SK-N-SH treated with all-trans-retinoic acid at 6 μM for 48 hours (cell line): ENCODE data around the gene SAYSD1.

ENCODE experiments used
- ATAC-seq: fragments of 200-7000 bp; cut with Tn5 transposase; 3 replicates; pipeline ENCODE4 v1.9.1; 2020; ENCODE audit warnings: mild to moderate bottlenecking, moderate library complexity
- ARNTL ChIP-seq: fragments of 450-650 bp; formaldehyde crosslinking; IDR thresholded peaks from 2 replicates; pipeline ENCODE4 v1.5.0; 2020; ENCODE audit warnings: low read depth, mild to moderate bottlenecking, moderate library complexity, borderline replicate concordance
- BACH2 ChIP-seq: fragments of 250-450 bp; sonication (Bioruptor Pico); IDR thresholded peaks from 2 replicates; pipeline ENCODE4 v1.9.0; 2021; ENCODE audit warnings: mild to moderate bottlenecking, borderline replicate concordance
- CSDC2 ChIP-seq: fragments of 250-450 bp; sonication (Bioruptor Pico); IDR thresholded peaks from 2 replicates; pipeline ENCODE4 v1.5.0; 2020; ENCODE audit warnings: mild to moderate bottlenecking, moderate library complexity
- ESRRG ChIP-seq: fragments of 250-450 bp; sonication (Bioruptor Pico); IDR thresholded peaks from 2 replicates; pipeline ENCODE4 v1.6.1; 2021; ENCODE audit warnings: mild to moderate bottlenecking
- GLIS3 ChIP-seq: fragments of 250-450 bp; sonication (Bioruptor Pico); IDR thresholded peaks from 2 replicates; pipeline ENCODE4 v1.5.0; 2020; ENCODE audit warnings: mild to moderate bottlenecking, moderate library complexity
- ISL1 ChIP-seq: fragments of 250-450 bp; sonication (Bioruptor Pico); IDR thresholded peaks from 2 replicates; pipeline ENCODE4 v2.1.2; 2022; ENCODE audit warnings: mild to moderate bottlenecking, moderate library complexity
- OSR1 ChIP-seq: fragments of 250-450 bp; sonication (Bioruptor Pico); IDR thresholded peaks from 2 replicates; pipeline ENCODE4 v1.8.0; 2022; ENCODE audit warnings: moderate library complexity, mild to moderate bottlenecking, inconsistent platforms
- PPARA ChIP-seq: fragments of 250-450 bp; sonication (Bioruptor Pico); IDR thresholded peaks from 2 replicates; pipeline ENCODE4 v1.5.0; 2020; ENCODE audit warnings: mild to moderate bottlenecking, borderline replicate concordance
- RARB ChIP-seq: fragments of 250-450 bp; sonication (Bioruptor Pico); IDR thresholded peaks from 2 replicates; pipeline ENCODE4 v1.8.0; 2021; ENCODE audit warnings: mild to moderate bottlenecking, moderate library complexity
- SNAI2 ChIP-seq: fragments of 250-450 bp; sonication (Bioruptor Pico); IDR thresholded peaks from 2 replicates; pipeline ENCODE4 v1.5.0; 2020; ENCODE audit warnings: mild to moderate bottlenecking, moderate library complexity
- TCF4 ChIP-seq: fragments of 250-450 bp; sonication (Bioruptor Pico); IDR thresholded peaks from 2 replicates; pipeline ENCODE4 v1.8.0; 2021; ENCODE audit warnings: mild to moderate bottlenecking, moderate library complexity, borderline replicate concordance
- TOX ChIP-seq: fragments of 250-450 bp; sonication (Bioruptor Pico); IDR thresholded peaks from 2 replicates; pipeline ENCODE4 v1.8.0; 2021; ENCODE audit warnings: mild to moderate bottlenecking, moderate library complexity, borderline replicate concordance
- ZC3H10 ChIP-seq: fragments of 250-450 bp; sonication (Bioruptor Pico); IDR thresholded peaks from 2 replicates; pipeline ENCODE4 v1.5.1; 2021; ENCODE audit warnings: mild to moderate bottlenecking, moderate library complexity
- ZFP30 ChIP-seq: fragments of 450-650 bp; formaldehyde crosslinking; IDR thresholded peaks from 2 replicates; pipeline ENCODE4 v1.5.0; 2022; ENCODE audit warnings: mild to moderate bottlenecking, moderate library complexity
- ZNF565 ChIP-seq: fragments of 450-650 bp; formaldehyde crosslinking; conservative IDR thresholded peaks from 2 replicates; pipeline ENCODE4 v1.5.0; 2020; ENCODE audit warnings: low read depth, mild to moderate bottlenecking, moderate library complexity
- ZNF70 ChIP-seq: fragments of 450-650 bp; formaldehyde crosslinking; IDR thresholded peaks from 2 replicates; pipeline ENCODE4 v1.5.0; 2020; ENCODE audit warnings: mild to moderate bottlenecking, moderate library complexity
- ZNF8 ChIP-seq: fragments of 450-650 bp; formaldehyde crosslinking; IDR thresholded peaks from 2 replicates; pipeline ENCODE4 v1.5.0; 2020; ENCODE audit warnings: mild to moderate bottlenecking, moderate library complexity
- TF ChIP-seq, protein P1 (sequence below): fragments of 250-450 bp; sonication (Bioruptor Pico); IDR thresholded peaks from 2 replicates; pipeline ENCODE4 v1.8.0; 2021; ENCODE audit warnings: low read depth, mild to moderate bottlenecking, moderate library complexity, borderline replicate concordance
- TF ChIP-seq, protein P2 (sequence below): fragments of 250-450 bp; sonication (Bioruptor Pico); IDR thresholded peaks from 2 replicates; pipeline ENCODE4 v1.5.0; 2020; ENCODE audit warnings: mild to moderate bottlenecking, moderate library complexity
- TF ChIP-seq, protein P3 (sequence below): fragments of 250-450 bp; sonication (Bioruptor Pico); IDR thresholded peaks from 2 replicates; pipeline ENCODE4 v1.5.1; 2021; ENCODE audit warnings: mild to moderate bottlenecking, moderate library complexity
- TF ChIP-seq, protein P4 (sequence below): fragments of 250-450 bp; sonication (Bioruptor Pico); IDR thresholded peaks from 2 replicates; pipeline ENCODE4 v1.5.1; 2020; ENCODE audit warnings: low read depth, mild to moderate bottlenecking, moderate library complexity
- TF ChIP-seq, protein P5 (sequence below): fragments of 250-450 bp; sonication (Bioruptor Pico); IDR thresholded peaks from 2 replicates; pipeline ENCODE4 v1.8.0; 2020; ENCODE audit warnings: mild to moderate bottlenecking, moderate library complexity, borderline replicate concordance

The SAYSD1 gene

DNA sequence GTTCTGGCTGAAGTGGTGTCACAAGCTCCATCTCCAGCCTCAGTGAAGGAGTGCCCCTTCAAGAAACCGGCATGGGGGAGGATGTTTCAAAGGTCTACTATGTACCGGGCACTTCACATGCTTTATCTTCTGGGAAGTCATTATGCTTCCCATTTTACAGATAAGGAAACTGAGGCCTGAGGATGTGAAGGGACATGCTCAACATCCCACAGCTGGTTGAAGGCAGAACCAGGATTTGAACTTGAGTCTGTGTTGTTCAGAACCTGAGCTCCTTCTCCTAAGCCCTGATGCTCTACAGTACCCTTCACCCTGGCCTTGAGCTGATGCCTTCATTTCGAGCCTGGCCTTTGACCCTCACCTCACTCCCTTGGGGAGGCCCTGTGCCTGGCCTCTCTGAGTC, 53.4 kb downstream of the SAYSD1 start (continued):
- TF ChIP-seq, protein P1, sequence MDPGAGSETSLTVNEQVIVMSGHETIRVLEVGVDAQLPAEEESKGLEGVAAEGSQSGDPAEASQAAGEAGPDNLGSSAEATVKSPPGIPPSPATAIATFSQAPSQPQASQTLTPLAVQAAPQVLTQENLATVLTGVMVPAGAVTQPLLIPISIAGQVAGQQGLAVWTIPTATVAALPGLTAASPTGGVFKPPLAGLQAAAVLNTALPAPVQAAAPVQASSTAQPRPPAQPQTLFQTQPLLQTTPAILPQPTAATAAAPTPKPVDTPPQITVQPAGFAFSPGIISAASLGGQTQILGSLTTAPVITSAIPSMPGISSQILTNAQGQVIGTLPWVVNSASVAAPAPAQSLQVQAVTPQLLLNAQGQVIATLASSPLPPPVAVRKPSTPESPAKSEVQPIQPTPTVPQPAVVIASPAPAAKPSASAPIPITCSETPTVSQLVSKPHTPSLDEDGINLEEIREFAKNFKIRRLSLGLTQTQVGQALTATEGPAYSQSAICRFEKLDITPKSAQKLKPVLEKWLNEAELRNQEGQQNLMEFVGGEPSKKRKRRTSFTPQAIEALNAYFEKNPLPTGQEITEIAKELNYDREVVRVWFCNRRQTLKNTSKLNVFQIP: no peak
- TF ChIP-seq, protein P2, sequence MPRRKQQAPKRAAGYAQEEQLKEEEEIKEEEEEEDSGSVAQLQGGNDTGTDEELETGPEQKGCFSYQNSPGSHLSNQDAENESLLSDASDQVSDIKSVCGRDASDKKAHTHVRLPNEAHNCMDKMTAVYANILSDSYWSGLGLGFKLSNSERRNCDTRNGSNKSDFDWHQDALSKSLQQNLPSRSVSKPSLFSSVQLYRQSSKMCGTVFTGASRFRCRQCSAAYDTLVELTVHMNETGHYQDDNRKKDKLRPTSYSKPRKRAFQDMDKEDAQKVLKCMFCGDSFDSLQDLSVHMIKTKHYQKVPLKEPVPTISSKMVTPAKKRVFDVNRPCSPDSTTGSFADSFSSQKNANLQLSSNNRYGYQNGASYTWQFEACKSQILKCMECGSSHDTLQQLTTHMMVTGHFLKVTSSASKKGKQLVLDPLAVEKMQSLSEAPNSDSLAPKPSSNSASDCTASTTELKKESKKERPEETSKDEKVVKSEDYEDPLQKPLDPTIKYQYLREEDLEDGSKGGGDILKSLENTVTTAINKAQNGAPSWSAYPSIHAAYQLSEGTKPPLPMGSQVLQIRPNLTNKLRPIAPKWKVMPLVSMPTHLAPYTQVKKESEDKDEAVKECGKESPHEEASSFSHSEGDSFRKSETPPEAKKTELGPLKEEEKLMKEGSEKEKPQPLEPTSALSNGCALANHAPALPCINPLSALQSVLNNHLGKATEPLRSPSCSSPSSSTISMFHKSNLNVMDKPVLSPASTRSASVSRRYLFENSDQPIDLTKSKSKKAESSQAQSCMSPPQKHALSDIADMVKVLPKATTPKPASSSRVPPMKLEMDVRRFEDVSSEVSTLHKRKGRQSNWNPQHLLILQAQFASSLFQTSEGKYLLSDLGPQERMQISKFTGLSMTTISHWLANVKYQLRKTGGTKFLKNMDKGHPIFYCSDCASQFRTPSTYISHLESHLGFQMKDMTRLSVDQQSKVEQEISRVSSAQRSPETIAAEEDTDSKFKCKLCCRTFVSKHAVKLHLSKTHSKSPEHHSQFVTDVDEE (CRISPR knock-in tag): no peak
- no peak for TF ChIP-seq SNAI2 (CRISPR knock-in tag)

DNA sequence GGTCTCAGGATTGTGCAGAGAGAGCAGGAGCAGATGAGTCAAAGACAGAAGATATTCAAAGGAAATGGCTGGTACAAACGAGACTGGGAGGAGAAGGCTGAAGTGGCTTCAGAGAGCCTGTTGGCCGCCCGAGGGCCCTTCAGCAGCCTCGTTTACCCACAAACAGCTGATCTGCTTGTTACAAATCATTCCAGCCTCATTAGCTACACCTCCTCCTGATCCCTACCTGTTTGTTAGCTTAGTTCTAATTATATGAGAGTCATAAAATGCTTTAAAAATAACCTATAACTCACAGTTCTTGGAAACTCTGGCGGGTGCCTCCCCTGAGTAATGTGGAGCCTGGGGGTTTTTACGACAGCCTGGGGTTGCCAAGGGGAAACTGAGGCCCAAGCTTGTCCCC, 53.8 kb downstream of the SAYSD1 start:
- TF ChIP-seq GLIS3 (no peak), CSDC2 (no peak), TOX (no peak), ZFP30 (no peak), ZNF70 (no peak), PPARA (CRISPR knock-in tag) (no peak), OSR1 (CRISPR knock-in tag) (no peak), ZNF565 (no peak)
- TF ChIP-seq, protein P2 (CRISPR knock-in tag): no peak
- no peak for ATAC-seq

DNA sequence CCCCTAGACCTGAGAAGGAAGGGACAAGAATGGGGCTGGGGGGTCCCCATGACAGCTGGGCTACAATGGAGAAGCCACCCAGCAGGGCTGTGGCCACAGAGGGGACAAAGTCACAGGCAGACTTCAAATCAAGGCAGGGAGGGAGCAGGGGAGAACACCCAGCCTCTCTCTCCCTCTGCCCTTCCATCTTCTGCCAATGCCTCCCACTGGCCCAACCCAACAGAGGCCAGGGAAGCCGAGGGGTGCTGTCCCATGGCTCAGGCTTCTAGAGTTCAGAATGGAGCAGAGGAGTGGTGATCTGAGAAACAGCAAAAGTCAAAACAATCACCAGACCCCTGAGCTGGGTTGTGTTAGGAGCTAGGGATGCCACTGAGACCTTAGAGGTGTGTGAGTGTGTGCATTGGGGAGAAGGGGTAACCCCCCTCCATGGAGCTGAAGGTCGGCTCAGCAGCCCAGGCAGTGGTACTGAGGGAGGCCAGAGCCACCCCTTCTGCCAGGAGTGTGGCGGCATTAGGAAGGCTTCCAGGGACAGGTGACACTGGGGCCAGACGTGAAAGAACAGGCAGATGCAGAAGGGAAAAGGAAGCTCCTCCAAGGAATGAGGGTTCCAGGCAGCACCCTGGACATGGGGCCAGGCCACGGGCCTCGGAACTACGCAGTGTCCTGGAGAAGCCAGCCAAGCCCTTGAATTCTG, 54.4 kb downstream of the SAYSD1 start:
- no peak for ATAC-seq
- TF ChIP-seq, protein P3, sequence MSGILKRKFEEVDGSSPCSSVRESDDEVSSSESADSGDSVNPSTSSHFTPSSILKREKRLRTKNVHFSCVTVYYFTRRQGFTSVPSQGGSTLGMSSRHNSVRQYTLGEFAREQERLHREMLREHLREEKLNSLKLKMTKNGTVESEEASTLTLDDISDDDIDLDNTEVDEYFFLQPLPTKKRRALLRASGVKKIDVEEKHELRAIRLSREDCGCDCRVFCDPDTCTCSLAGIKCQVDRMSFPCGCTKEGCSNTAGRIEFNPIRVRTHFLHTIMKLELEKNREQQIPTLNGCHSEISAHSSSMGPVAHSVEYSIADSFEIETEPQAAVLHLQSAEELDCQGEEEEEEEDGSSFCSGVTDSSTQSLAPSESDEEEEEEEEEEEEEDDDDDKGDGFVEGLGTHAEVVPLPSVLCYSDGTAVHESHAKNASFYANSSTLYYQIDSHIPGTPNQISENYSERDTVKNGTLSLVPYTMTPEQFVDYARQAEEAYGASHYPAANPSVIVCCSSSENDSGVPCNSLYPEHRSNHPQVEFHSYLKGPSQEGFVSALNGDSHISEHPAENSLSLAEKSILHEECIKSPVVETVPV: no peak
- TF ChIP-seq RARB (CRISPR knock-in tag) (no peak), GLIS3 (no peak), ZFP30 (no peak), ZNF70 (no peak), ARNTL (CRISPR knock-in tag) (no peak), TCF4 (CRISPR knock-in tag) (no peak), ISL1 (no peak), CSDC2 (no peak), ESRRG (CRISPR knock-in tag) (no peak), BACH2 (CRISPR knock-in tag) (no peak), ZC3H10 (CRISPR knock-in tag) (no peak), ZNF8 (CRISPR knock-in tag) (no peak)
- TF ChIP-seq, protein P2 (CRISPR knock-in tag): no peak
- TF ChIP-seq, protein P4, sequence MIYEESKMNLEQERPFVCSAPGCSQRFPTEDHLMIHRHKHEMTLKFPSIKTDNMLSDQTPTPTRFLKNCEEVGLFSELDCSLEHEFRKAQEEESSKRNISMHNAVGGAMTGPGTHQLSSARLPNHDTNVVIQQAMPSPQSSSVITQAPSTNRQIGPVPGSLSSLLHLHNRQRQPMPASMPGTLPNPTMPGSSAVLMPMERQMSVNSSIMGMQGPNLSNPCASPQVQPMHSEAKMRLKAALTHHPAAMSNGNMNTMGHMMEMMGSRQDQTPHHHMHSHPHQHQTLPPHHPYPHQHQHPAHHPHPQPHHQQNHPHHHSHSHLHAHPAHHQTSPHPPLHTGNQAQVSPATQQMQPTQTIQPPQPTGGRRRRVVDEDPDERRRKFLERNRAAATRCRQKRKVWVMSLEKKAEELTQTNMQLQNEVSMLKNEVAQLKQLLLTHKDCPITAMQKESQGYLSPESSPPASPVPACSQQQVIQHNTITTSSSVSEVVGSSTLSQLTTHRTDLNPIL (CRISPR knock-in tag): no peak
- TF ChIP-seq, protein P5, sequence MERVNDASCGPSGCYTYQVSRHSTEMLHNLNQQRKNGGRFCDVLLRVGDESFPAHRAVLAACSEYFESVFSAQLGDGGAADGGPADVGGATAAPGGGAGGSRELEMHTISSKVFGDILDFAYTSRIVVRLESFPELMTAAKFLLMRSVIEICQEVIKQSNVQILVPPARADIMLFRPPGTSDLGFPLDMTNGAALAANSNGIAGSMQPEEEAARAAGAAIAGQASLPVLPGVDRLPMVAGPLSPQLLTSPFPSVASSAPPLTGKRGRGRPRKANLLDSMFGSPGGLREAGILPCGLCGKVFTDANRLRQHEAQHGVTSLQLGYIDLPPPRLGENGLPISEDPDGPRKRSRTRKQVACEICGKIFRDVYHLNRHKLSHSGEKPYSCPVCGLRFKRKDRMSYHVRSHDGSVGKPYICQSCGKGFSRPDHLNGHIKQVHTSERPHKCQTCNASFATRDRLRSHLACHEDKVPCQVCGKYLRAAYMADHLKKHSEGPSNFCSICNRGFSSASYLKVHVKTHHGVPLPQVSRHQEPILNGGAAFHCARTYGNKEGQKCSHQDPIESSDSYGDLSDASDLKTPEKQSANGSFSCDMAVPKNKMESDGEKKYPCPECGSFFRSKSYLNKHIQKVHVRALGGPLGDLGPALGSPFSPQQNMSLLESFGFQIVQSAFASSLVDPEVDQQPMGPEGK: no peak
- TF ChIP-seq, all 23 proteins: peak for 0
